Neural cell (in vitro differentiated cells): Measurements from ENCODE around the gene FGGY. TPM values are rescaled to one million over a fixed set of nuclear protein-coding genes. Genes with fewer than 3 reads are reported as not detected.

Experiments
- H2AFZ ChIP-seq: fragments of 200-600, 300-800 bp; sonication (generic), shearing (Covaris generic); 2 replicates; pipeline ENCODE4 v1.6.0; 2014; ENCODE audit warnings: low read depth, mild to moderate bottlenecking, antibody characterized with exemption, low read length, moderate library complexity
- H3F3A ChIP-seq: fragments of 200-600 bp; shearing (Covaris generic); 2 replicates; pipeline ENCODE4 v1.6.1; 2016; ENCODE audit warnings: mild to moderate bottlenecking, moderate library complexity, mixed read lengths, antibody characterized with exemption, low read length; ENCODE audit not compliant: insufficient read depth, poor library complexity, severe bottlenecking
- H3K27ac ChIP-seq: fragments of 200-600, 300-800 bp; sonication (generic), shearing (Covaris generic); 2 replicates; pipeline ENCODE4 v1.5.1; 2014; ENCODE audit warnings: mild to moderate bottlenecking, low read length, moderate library complexity
- H3K27me3 ChIP-seq: fragments of 300-800, 200-600 bp; sonication (generic), shearing (Covaris generic); 2 replicates; pipeline ENCODE4 v1.6.0; 2014; ENCODE audit warnings: mild to moderate bottlenecking, low read depth, low read length, moderate library complexity; ENCODE audit not compliant: insufficient read depth
- H3K36me3 ChIP-seq: fragments of 300-800, 200-600 bp; sonication (generic), shearing (Covaris generic); 2 replicates; pipeline ENCODE4 v1.5.1; 2014; ENCODE audit warnings: mild to moderate bottlenecking, antibody characterized with exemption, low read length, moderate library complexity; ENCODE audit not compliant: insufficient read depth
- H3K4me2 ChIP-seq: fragments of 300-800, 200-600 bp; sonication (generic), shearing (Covaris generic); 2 replicates; pipeline ENCODE4 v1.6.0; 2014; ENCODE audit warnings: mild to moderate bottlenecking, low read length
- H3K4me3 ChIP-seq: fragments of 300-800, 200-600 bp; sonication (generic), shearing (Covaris generic); 2 replicates; pipeline ENCODE4 v1.5.1; 2014; ENCODE audit warnings: mild to moderate bottlenecking, low read length, moderate library complexity
- H3K79me2 ChIP-seq: fragments of 200-600 bp; shearing (Covaris generic); replicated peaks from 2 replicates; pipeline ENCODE4 v1.6.0; 2014; ENCODE audit warnings: mild to moderate bottlenecking, low read length, moderate library complexity; ENCODE audit not compliant: insufficient read depth
- H3K9ac ChIP-seq: fragments of 300-800, 200-600 bp; sonication (generic), shearing (Covaris generic); 2 replicates; pipeline ENCODE4 v1.6.1; 2016; ENCODE audit warnings: mild to moderate bottlenecking, low read length, mixed read lengths
- H3K9me2 ChIP-seq: fragments of 200-600 bp; shearing (Covaris generic); 2 replicates; pipeline ENCODE4 v1.6.1; 2016; ENCODE audit warnings: mild to moderate bottlenecking, low read length, mixed read lengths; ENCODE audit not compliant: insufficient read depth
- H3K9me3 ChIP-seq: fragments of 200-600, 300-800 bp; sonication (generic), shearing (Covaris generic); 2 replicates; pipeline ENCODE4 v1.6.1; 2016; ENCODE audit warnings: mild to moderate bottlenecking, mixed run types, low read length, moderate library complexity, mixed read lengths
- H4K20me1 ChIP-seq: fragments of 200-600 bp; shearing (Covaris generic); 2 replicates; pipeline ENCODE4 v1.6.1; 2016; ENCODE audit warnings: mild to moderate bottlenecking, mixed run types; ENCODE audit not compliant: insufficient read depth
- CTCF ChIP-seq: fragments of 450-650 bp; IDR thresholded peaks from 2 replicates; pipeline ENCODE4 v1.5.1; 2014; ENCODE audit warnings: antibody characterized with exemption, mild to moderate bottlenecking, moderate library complexity; ENCODE audit not compliant: poor library complexity, severe bottlenecking
- EP300 ChIP-seq: fragments of 450-650 bp; conservative IDR thresholded peaks from 2 replicates; pipeline ENCODE4 v1.6.1; 2014; ENCODE audit warnings: antibody characterized with exemption, mild to moderate bottlenecking, moderate library complexity; ENCODE audit not compliant: poor library complexity, severe bottlenecking
- EZH2 ChIP-seq: fragments of 200-600, 300-800 bp; shearing (Covaris generic), sonication (generic); IDR thresholded peaks from 2 replicates; pipeline ENCODE4 v1.6.1; 2014; ENCODE audit warnings: antibody characterized with exemption, low read length, borderline replicate concordance, mild to moderate bottlenecking; ENCODE audit not compliant: insufficient read depth, poor library complexity, severe bottlenecking
- MXI1 ChIP-seq: fragments of 450-650 bp; conservative IDR thresholded peaks from 2 replicates; pipeline ENCODE4 v1.6.1; 2014; ENCODE audit warnings: antibody characterized with exemption, mild to moderate bottlenecking; ENCODE audit not compliant: poor library complexity, severe bottlenecking
- POLR2AphosphoS5 ChIP-seq: IDR thresholded peaks from 2 replicates; pipeline ENCODE4 v1.6.1; 2012
- RAD21 ChIP-seq: fragments of 450-650 bp; conservative IDR thresholded peaks from 2 replicates; pipeline ENCODE4 v1.6.1; 2014; ENCODE audit warnings: antibody characterized with exemption, mild to moderate bottlenecking, moderate library complexity
- SMC3 ChIP-seq: fragments of 450-650 bp; conservative IDR thresholded peaks from 2 replicates; pipeline ENCODE4 v1.6.1; 2014; ENCODE audit warnings: antibody characterized with exemption, mild to moderate bottlenecking, moderate library complexity; ENCODE audit not compliant: poor library complexity
- TAF1 ChIP-seq: IDR thresholded peaks from 2 replicates; pipeline ENCODE4 v1.6.1; 2012; ENCODE audit warnings: low read depth
- polyA plus RNA-seq: library from polyadenylated mRNA; depleted of rRNA; stranded (reverse); fragments of >200 nt; gene quantifications from 2 replicates; pipeline ENCODE4 v1.2.3, GENCODE V29; 2014
- TF ChIP-seq, protein P1 (sequence below): IDR thresholded peaks from 2 replicates; pipeline ENCODE4 v1.6.1; 2012; ENCODE audit warnings: borderline replicate concordance

Gene FGGY
- polyA plus RNA-seq, 1 donor from 2014 or later, result 7.4 TPM

DNA sequence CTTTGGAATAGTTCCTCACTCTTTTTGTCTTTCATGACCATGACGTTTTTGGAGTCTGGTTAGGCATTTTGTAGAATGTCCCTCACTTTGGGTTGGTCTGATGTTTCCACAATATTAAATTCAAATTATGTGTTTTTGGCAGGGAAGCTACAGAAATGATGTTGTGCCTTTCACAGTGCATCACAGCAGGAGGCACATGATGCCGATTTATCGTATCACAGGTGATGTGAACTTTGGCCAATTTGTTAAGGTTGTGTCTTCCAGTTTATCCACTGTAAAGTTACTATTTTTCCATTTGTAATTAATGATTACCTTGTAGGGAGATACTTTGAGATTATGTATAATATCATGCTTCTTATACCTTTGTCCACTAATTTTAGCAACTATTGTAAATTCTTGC is 114.3 kb downstream of the FGGY start:
- Histone ChIP-seq H3K4me2 (no peak overlapping the region), H3K79me2 (no peaks in the 10 kb centered on the region), H4K20me1 (no peaks in the 10 kb centered on the region), H2AFZ (no peak overlapping the region), H3K27ac (no peak overlapping the region), H3K27me3 (no peaks in the 10 kb centered on the region), H3K36me3 (no peaks in the 10 kb centered on the region), H3K9me2 (no peaks in the 10 kb centered on the region), H3K9me3 (no peaks in the 10 kb centered on the region), H3K4me3 (no peak overlapping the region), H3F3A (no peaks in the 10 kb centered on the region), H3K9ac (no peak overlapping the region)
- TF ChIP-seq CTCF, result no peak
- no peak for TF ChIP-seq EZH2
- no peak for TF ChIP-seq MXI1
- TF ChIP-seq, protein P1, sequence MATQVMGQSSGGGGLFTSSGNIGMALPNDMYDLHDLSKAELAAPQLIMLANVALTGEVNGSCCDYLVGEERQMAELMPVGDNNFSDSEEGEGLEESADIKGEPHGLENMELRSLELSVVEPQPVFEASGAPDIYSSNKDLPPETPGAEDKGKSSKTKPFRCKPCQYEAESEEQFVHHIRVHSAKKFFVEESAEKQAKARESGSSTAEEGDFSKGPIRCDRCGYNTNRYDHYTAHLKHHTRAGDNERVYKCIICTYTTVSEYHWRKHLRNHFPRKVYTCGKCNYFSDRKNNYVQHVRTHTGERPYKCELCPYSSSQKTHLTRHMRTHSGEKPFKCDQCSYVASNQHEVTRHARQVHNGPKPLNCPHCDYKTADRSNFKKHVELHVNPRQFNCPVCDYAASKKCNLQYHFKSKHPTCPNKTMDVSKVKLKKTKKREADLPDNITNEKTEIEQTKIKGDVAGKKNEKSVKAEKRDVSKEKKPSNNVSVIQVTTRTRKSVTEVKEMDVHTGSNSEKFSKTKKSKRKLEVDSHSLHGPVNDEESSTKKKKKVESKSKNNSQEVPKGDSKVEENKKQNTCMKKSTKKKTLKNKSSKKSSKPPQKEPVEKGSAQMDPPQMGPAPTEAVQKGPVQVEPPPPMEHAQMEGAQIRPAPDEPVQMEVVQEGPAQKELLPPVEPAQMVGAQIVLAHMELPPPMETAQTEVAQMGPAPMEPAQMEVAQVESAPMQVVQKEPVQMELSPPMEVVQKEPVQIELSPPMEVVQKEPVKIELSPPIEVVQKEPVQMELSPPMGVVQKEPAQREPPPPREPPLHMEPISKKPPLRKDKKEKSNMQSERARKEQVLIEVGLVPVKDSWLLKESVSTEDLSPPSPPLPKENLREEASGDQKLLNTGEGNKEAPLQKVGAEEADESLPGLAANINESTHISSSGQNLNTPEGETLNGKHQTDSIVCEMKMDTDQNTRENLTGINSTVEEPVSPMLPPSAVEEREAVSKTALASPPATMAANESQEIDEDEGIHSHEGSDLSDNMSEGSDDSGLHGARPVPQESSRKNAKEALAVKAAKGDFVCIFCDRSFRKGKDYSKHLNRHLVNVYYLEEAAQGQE, result no peak
- TF ChIP-seq EP300, result no peak
- TF ChIP-seq RAD21, result no peak
- TF ChIP-seq SMC3, result no peak
- TF ChIP-seq TAF1, result no peak
- no peak for TF ChIP-seq POLR2AphosphoS5

DNA sequence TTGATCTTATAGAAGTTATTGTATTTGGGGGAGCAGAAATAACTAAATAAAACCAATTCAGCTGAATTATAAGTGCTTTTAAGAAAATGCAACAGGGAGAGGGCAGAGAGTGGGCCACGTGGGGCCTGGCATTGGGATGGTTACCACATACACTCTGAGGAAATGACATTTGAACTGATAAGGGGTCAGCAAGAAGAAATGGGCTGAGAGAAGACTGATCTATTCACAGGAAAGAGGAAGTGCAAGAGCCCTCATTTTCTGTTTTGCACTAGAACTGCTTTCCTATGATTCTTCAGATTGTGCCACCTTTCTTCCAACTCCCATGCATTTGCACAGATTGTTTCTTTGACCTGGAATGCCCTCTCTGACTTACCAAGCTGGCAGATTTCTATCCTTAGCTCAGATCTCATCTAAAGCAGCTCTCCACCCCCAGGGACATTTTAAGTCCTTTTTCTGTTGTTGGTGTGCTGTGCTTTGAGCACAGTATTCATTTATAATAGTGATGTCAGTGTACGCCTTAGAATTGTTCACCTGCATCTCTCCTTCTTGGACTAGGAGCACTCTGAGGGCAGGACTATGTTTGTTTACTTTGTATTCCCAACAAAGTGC is 115.9 kb downstream of the FGGY start:
- H3K9me2 ChIP-seq, result no peaks in the 10 kb centered on the region
- H3F3A ChIP-seq, result no peaks in the 10 kb centered on the region
- TF ChIP-seq RAD21 (no peak), TAF1 (no peak), EZH2 (no peak), CTCF (no peak), EP300 (no peak), POLR2AphosphoS5 (no peak), SMC3 (no peak), MXI1 (no peak)
- TF ChIP-seq, protein P1, result no peak
- no peak overlapping the region for H2AFZ ChIP-seq
- H3K79me2 ChIP-seq, result no peaks in the 10 kb centered on the region
- no peak overlapping the region for H3K4me2 ChIP-seq
- H3K9me3 ChIP-seq, result no peaks in the 10 kb centered on the region
- no peaks in the 10 kb centered on the region for H4K20me1 ChIP-seq
- H3K27me3 ChIP-seq, result no peaks in the 10 kb centered on the region
- no peak overlapping the region for H3K9ac ChIP-seq
- H3K27ac ChIP-seq, result no peak overlapping the region
- H3K4me3 ChIP-seq, result no peak overlapping the region
- no peaks in the 10 kb centered on the region for H3K36me3 ChIP-seq
